H9 (cell line): ENCODE measurements around the gene KIAA0930. TPM values are rescaled to one million over a fixed set of nuclear protein-coding genes. Genes with fewer than 3 reads are reported as not detected.

Experiments
- DNase-seq: peaks from one replicate; pipeline ENCODE4 v3.0.0-alpha.2; 2017
- H2AFZ ChIP-seq: one replicate; pipeline ENCODE4 v1.6.1; 2013; ENCODE audit warnings: mild to moderate bottlenecking, low read length, control low read depth, moderate library complexity
- H2AK5ac ChIP-seq: 2 replicates; pipeline ENCODE4 v1.6.1; 2013; ENCODE audit warnings: low read length, control low read depth, mixed read lengths; ENCODE audit not compliant: insufficient read length
- H2BK120ac ChIP-seq: one replicate; pipeline ENCODE4 v1.6.1; 2013; ENCODE audit warnings: low read depth, mild to moderate bottlenecking, low read length, control low read depth, inconsistent platforms; ENCODE audit not compliant: poor library complexity, severe bottlenecking
- H2BK12ac ChIP-seq: 2 replicates; pipeline ENCODE4 v1.6.1; 2013; ENCODE audit warnings: low read length, control low read depth, mixed read lengths, low read depth; ENCODE audit not compliant: insufficient read length
- H2BK15ac ChIP-seq: 2 replicates; pipeline ENCODE4 v1.6.1; 2013; ENCODE audit warnings: low read depth, low read length, control low read depth
- H2BK20ac ChIP-seq: one replicate; pipeline ENCODE4 v1.6.1; 2013; ENCODE audit warnings: low read depth, mild to moderate bottlenecking, low read length, control low read depth, inconsistent platforms; ENCODE audit not compliant: poor library complexity, severe bottlenecking
- H2BK5ac ChIP-seq: 2 replicates; pipeline ENCODE4 v1.6.1; 2013; ENCODE audit warnings: low read length, control low read depth, mixed read lengths; ENCODE audit not compliant: insufficient read length
- H3K14ac ChIP-seq: 2 replicates; pipeline ENCODE4 v1.6.1; 2013; ENCODE audit warnings: low read length, control low read depth; ENCODE audit not compliant: insufficient read depth
- H3K18ac ChIP-seq: 2 replicates; pipeline ENCODE4 v1.6.1; 2013; ENCODE audit warnings: low read depth, mild to moderate bottlenecking, mixed read lengths, low read length, control low read depth; ENCODE audit not compliant: insufficient read length
- H3K23ac ChIP-seq: 2 replicates; pipeline ENCODE4 v1.6.1; 2013; ENCODE audit warnings: low read length, control low read depth, mixed read lengths, low read depth; ENCODE audit not compliant: insufficient read length
- H3K23me2 ChIP-seq: 2 replicates; pipeline ENCODE4 v1.6.1; 2013; ENCODE audit warnings: low read depth, mild to moderate bottlenecking, mixed read lengths, low read length, control low read depth; ENCODE audit not compliant: insufficient read length, poor library complexity, severe bottlenecking
- H3K27ac ChIP-seq: 2 replicates; pipeline ENCODE4 v1.5.1; 2013; ENCODE audit warnings: low read length, control low read depth, mixed read lengths, low read depth; ENCODE audit not compliant: insufficient read length
- H3K27me3 ChIP-seq: 2 replicates; pipeline ENCODE4 v1.6.1; 2013; ENCODE audit warnings: low read length, control low read depth, inconsistent platforms; ENCODE audit not compliant: insufficient read depth
- H3K4ac ChIP-seq: 2 replicates; pipeline ENCODE4 v1.6.1; 2013; ENCODE audit warnings: low read depth, mild to moderate bottlenecking, control low read depth, inconsistent platforms, low read length, moderate library complexity
- H3K4me1 ChIP-seq: 2 replicates; pipeline ENCODE4 v1.6.1; 2013; ENCODE audit warnings: low read length, control low read depth, inconsistent platforms; ENCODE audit not compliant: insufficient read depth
- H3K4me2 ChIP-seq: 2 replicates; pipeline ENCODE4 v1.6.1; 2013; ENCODE audit warnings: low read length, control low read depth, mixed read lengths; ENCODE audit not compliant: insufficient read length, insufficient read depth
- H3K56ac ChIP-seq: 2 replicates; pipeline ENCODE4 v1.6.1; 2013; ENCODE audit warnings: low read depth, mild to moderate bottlenecking, mixed read lengths, low read length, control low read depth; ENCODE audit not compliant: insufficient read length
- H3K79me1 ChIP-seq: 2 replicates; pipeline ENCODE4 v1.6.1; 2013; ENCODE audit warnings: low read depth, mild to moderate bottlenecking, moderate library complexity, low read length, control low read depth, inconsistent platforms; ENCODE audit not compliant: insufficient read depth, poor library complexity, severe bottlenecking
- H3K79me2 ChIP-seq: 2 replicates; pipeline ENCODE4 v1.6.1; 2013; ENCODE audit warnings: low read length, control low read depth, inconsistent platforms; ENCODE audit not compliant: insufficient read depth
- H3K9ac ChIP-seq: 2 replicates; pipeline ENCODE4 v1.6.1; 2013; ENCODE audit warnings: low read length, control low read depth, mixed read lengths; ENCODE audit not compliant: insufficient read length; ENCODE audit errors: extremely low read depth
- H3K9me3 ChIP-seq: one replicate; pipeline ENCODE4 v1.6.1; 2013; ENCODE audit warnings: low read depth, low read length, inconsistent platforms; ENCODE audit not compliant: control insufficient read depth
- H3T11ph ChIP-seq: one replicate; pipeline ENCODE4 v1.6.1; 2013; ENCODE audit warnings: mild to moderate bottlenecking, low read length, control low read depth, inconsistent platforms
- H4K20me1 ChIP-seq: one replicate; pipeline ENCODE4 v1.6.1; 2013; ENCODE audit not compliant: control insufficient read depth, insufficient read length, insufficient read depth
- H4K5ac ChIP-seq: 2 replicates; pipeline ENCODE4 v1.6.1; 2013; ENCODE audit warnings: low read depth, mild to moderate bottlenecking, mixed read lengths, low read length, control low read depth; ENCODE audit not compliant: insufficient read length
- H4K8ac ChIP-seq: replicated peaks from 2 replicates; pipeline ENCODE4 v1.6.1; 2013; ENCODE audit warnings: low read length, control low read depth, mixed read lengths, low read depth; ENCODE audit not compliant: insufficient read length
- H4K91ac ChIP-seq: 2 replicates; pipeline ENCODE4 v1.6.1; 2013; ENCODE audit warnings: low read depth, mild to moderate bottlenecking, moderate library complexity, mixed read lengths, low read length, control low read depth; ENCODE audit not compliant: insufficient read length
- H3K27ac Mint-ChIP-seq, 3 experiments: 2 replicates in 2 of 3; 3 replicates in 1 of 3; pipeline ENCODE4 v1.8.0; 2020 to 2021; ENCODE audit warnings: mixed read lengths in 3 of 3, mild to moderate bottlenecking in 1 of 3, moderate library complexity in 1 of 3
- H3K27me3 Mint-ChIP-seq: 2 replicates; pipeline ENCODE4 v1.8.0; 2021; ENCODE audit warnings: low read depth, mild to moderate bottlenecking, moderate library complexity, mixed read lengths
- H3K36me3 Mint-ChIP-seq, 3 experiments: 2 replicates in 2 of 3; 3 replicates in 1 of 3; pipeline ENCODE4 v1.8.0; 2020 to 2021; ENCODE audit warnings: low read depth in 3 of 3, mixed read lengths in 3 of 3; ENCODE audit not compliant: insufficient read depth in 1 of 3
- H3K4me1 Mint-ChIP-seq, 2 experiments: 2 replicates each; pipeline ENCODE4 v1.8.0; 2020; ENCODE audit warnings: mixed read lengths in 2 of 2
- H3K4me3 Mint-ChIP-seq, 2 experiments: 2 replicates in 1 of 2; 3 replicates in 1 of 2; pipeline ENCODE4 v1.8.0; 2020 to 2021; ENCODE audit warnings: mild to moderate bottlenecking in 2 of 2, mixed read lengths in 2 of 2, moderate library complexity in 1 of 2
- H3K9me3 Mint-ChIP-seq, 2 experiments: 2 replicates in 1 of 2; 3 replicates in 1 of 2; pipeline ENCODE4 v1.8.0; 2020; ENCODE audit warnings: mild to moderate bottlenecking in 2 of 2, mixed read lengths in 2 of 2, moderate library complexity in 1 of 2
- WGBS: extraction: QIAGEN DNeasy Blood & Tissue Kit; methylation state at CpG from one replicate; pipeline ENCODE4 v1.1.7; 2013; ENCODE audit warnings: missing lambda C conversion rate, low lambda C conversion rate, mixed read lengths; ENCODE audit not compliant: insufficient read length; ENCODE audit errors: extremely low coverage; 5-methylcytosine and 5-hydroxymethylcytosine counted together
- total RNA-seq: library from RNA; stranded (reverse); gene quantifications from 2 replicates; pipeline ENCODE4 v1.2.1, GENCODE V29; 2021
- TF ChIP-seq, protein P1 (sequence below): fragments of 200-600 bp; sonication (generic); conservative IDR thresholded peaks from 3 replicates; pipeline ENCODE4 v1.8.0; 2021; ENCODE audit warnings: antibody characterized with exemption, mild to moderate bottlenecking

The KIAA0930 gene
- total RNA-seq, 1 experiment from 2014 or later: 46.2 TPM

GRCh38 chr22:45276507-45277105 lies 35.9 kb upstream of the KIAA0930 start:
- H2AK5ac ChIP-seq: no peak overlapping the region
- no peak overlapping the region for H3K4me3 Mint-ChIP-seq
- H3K4me2 ChIP-seq: no peak overlapping the region
- H3T11ph ChIP-seq: no peak overlapping the region
- no peaks in the 10 kb centered on the region for H4K20me1 ChIP-seq
- no peaks in the 10 kb centered on the region for H3K9me3 Mint-ChIP-seq
- no peak overlapping the region for H2BK20ac ChIP-seq
- no peaks in the 10 kb centered on the region for H3K4me1 ChIP-seq
- no peak overlapping the region for H2BK15ac ChIP-seq
- no peak overlapping the region for H3K27ac Mint-ChIP-seq
- H3K9ac ChIP-seq: no peak overlapping the region
- no peak overlapping the region for H3K18ac ChIP-seq
- TF ChIP-seq, protein P1, sequence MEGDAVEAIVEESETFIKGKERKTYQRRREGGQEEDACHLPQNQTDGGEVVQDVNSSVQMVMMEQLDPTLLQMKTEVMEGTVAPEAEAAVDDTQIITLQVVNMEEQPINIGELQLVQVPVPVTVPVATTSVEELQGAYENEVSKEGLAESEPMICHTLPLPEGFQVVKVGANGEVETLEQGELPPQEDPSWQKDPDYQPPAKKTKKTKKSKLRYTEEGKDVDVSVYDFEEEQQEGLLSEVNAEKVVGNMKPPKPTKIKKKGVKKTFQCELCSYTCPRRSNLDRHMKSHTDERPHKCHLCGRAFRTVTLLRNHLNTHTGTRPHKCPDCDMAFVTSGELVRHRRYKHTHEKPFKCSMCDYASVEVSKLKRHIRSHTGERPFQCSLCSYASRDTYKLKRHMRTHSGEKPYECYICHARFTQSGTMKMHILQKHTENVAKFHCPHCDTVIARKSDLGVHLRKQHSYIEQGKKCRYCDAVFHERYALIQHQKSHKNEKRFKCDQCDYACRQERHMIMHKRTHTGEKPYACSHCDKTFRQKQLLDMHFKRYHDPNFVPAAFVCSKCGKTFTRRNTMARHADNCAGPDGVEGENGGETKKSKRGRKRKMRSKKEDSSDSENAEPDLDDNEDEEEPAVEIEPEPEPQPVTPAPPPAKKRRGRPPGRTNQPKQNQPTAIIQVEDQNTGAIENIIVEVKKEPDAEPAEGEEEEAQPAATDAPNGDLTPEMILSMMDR: no peak
- no peak overlapping the region for H4K5ac ChIP-seq
- H3K23ac ChIP-seq: no peak overlapping the region
- no peak overlapping the region for H2BK12ac ChIP-seq
- whole genome bisulfite sequencing: no CpG with 5 or more reads among the region's 12 CpGs
- no peaks in the 10 kb centered on the region for H3K27me3 ChIP-seq
- no peak overlapping the region for H3K14ac ChIP-seq
- no peaks in the 10 kb centered on the region for H3K23me2 ChIP-seq
- H3K27me3 Mint-ChIP-seq: peaks cover 25% of the 10 kb centered on the region
- no peak overlapping the region for H3K56ac ChIP-seq
- H3K9me3 ChIP-seq: no peaks in the 10 kb centered on the region
- H2BK120ac ChIP-seq: no peak overlapping the region
- H3K79me1 ChIP-seq: no peaks in the 10 kb centered on the region
- no peaks in the 10 kb centered on the region for H3K36me3 Mint-ChIP-seq
- no peak overlapping the region for H2BK5ac ChIP-seq
- no peak overlapping the region for H4K91ac ChIP-seq
- H4K8ac ChIP-seq: no peak overlapping the region
- no peak overlapping the region for H2AFZ ChIP-seq
- H3K27ac ChIP-seq: no peak overlapping the region
- peaks cover 0 to under 1% of the 10 kb centered on the region in 2 experiments; a peak in 1 of 4 replicates for H3K4me1 Mint-ChIP-seq
- no peak for DNase-seq
- H3K4ac ChIP-seq: no peak overlapping the region
- no peaks in the 10 kb centered on the region for H3K79me2 ChIP-seq
